Transverse colon (tissue), 4 donors: ENCODE results near the gene ZNG1F.
"Not testable (repeated sequence)": the region's sequence is repeated elsewhere in the genome, so short reads cannot be mapped to it uniquely, and the experiment has no call there.

ENCODE experiments used
- EP300 ChIP-seq: sonication (generic); formaldehyde crosslinking; IDR thresholded peaks from one replicate; pipeline ENCODE4 v1.6.1; 2017; ENCODE audit warnings: antibody characterized with exemption, low read depth
- POLR2A ChIP-seq: fragments of 450-650 bp; IDR thresholded peaks from one replicate; pipeline ENCODE4 v1.6.1; 2016; ENCODE audit warnings: antibody characterized with exemption, mild to moderate bottlenecking, moderate library complexity
- POLR2AphosphoS5 ChIP-seq, 3 donors: sonication (generic); formaldehyde crosslinking; IDR thresholded peaks; one replicate each; pipeline ENCODE4 v1.6.1; 2016; ENCODE audit warnings: antibody characterized with exemption in 3 of 3
- TF ChIP-seq, protein P1 (sequence below), 5 experiments: fragments of 200-600 bp in 3 of 5; fragments of 450-650 bp in 2 of 5; sonication (generic) in 3 of 5; IDR thresholded peaks; 1 replicate in 2 of 5; 2 replicates in 3 of 5; pipeline ENCODE4 v1.5.1; 2016 to 2017; ENCODE audit warnings: antibody characterized with exemption in 5 of 5, inconsistent platforms in 3 of 5, mild to moderate bottlenecking in 2 of 5, moderate library complexity in 1 of 5

GRCh38 chr9:41119719-41120118 is 69.4 kb downstream of the ZNG1F start:
- TF ChIP-seq, protein P1, sequence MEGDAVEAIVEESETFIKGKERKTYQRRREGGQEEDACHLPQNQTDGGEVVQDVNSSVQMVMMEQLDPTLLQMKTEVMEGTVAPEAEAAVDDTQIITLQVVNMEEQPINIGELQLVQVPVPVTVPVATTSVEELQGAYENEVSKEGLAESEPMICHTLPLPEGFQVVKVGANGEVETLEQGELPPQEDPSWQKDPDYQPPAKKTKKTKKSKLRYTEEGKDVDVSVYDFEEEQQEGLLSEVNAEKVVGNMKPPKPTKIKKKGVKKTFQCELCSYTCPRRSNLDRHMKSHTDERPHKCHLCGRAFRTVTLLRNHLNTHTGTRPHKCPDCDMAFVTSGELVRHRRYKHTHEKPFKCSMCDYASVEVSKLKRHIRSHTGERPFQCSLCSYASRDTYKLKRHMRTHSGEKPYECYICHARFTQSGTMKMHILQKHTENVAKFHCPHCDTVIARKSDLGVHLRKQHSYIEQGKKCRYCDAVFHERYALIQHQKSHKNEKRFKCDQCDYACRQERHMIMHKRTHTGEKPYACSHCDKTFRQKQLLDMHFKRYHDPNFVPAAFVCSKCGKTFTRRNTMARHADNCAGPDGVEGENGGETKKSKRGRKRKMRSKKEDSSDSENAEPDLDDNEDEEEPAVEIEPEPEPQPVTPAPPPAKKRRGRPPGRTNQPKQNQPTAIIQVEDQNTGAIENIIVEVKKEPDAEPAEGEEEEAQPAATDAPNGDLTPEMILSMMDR (IDR thresholded peaks at IDR 0.05) = not testable (repeated sequence)
- not testable (repeated sequence) for TF ChIP-seq POLR2A; EP300; POLR2AphosphoS5 (IDR thresholded peaks at IDR 0.05)
